Adipose tissue (tissue), 3 donors: ENCODE results near the gene IRF2BPL. TPM values are rescaled to one million over a fixed set of nuclear protein-coding genes. Genes with fewer than 3 reads are reported as not detected.

ENCODE experiments used
- H3K27ac ChIP-seq: one replicate; pipeline ENCODE4 v1.5.1; 2013; ENCODE audit warnings: low read depth, low read length
- WGBS, 3 donors: extraction: QIAGEN DNeasy Blood & Tissue Kit; methylation state at CpG; one replicate each; pipeline ENCODE4 v1.1.7; 2013; 5-methylcytosine and 5-hydroxymethylcytosine counted together
- polyA plus RNA-seq, 3 donors: library from polyadenylated mRNA; stranded (reverse); fragments of 200-250 nt; gene quantifications; one replicate each; pipeline ENCODE4 v1.2.3, GENCODE V29; 2013
- donor health status: healthy with polysubstance abuse.
- donor health status: Bipolar disorder and iron deficiency.
- donor health status: healthy.

The IRF2BPL gene
- polyA plus RNA-seq, 3 donors = 13.7 to 53.2 (median 27.3) TPM

- 74 to 90% (median 78%) methylated on average over 8 of the region's 8 CpGs for WGBS, 3 donors
- no peak overlapping the region for H3K27ac ChIP-seq
Observed at GRCh38 chr14:76975051-76975450, 53.5 kb downstream of the IRF2BPL start.

Other genes with a start within 250 kb of the IRF2BPL start
- gene ANGEL1, start 215.8 kb downstream of the IRF2BPL start, polyA plus RNA-seq = 10 to 100 TPM in 1 of 3 donors, 1 to 10 TPM in 2; 4.3 to 22.5 (median 6.9) TPM
- not detected for gene LRRC74A, start 202.3 kb downstream of the IRF2BPL start, polyA plus RNA-seq
- 1 to 10 TPM; 5.1 to 8.0 (median 7.7) TPM for gene CIPC, start 69.5 kb upstream of the IRF2BPL start, polyA plus RNA-seq
- under 1 TPM in 2 of 3 donors, not detected in 1; 0.02 to 0.04 TPM for gene ZDHHC22, start 113.1 kb upstream of the IRF2BPL start, polyA plus RNA-seq
- 1 to 10 TPM in 1 of 3 donors, under 1 TPM in 1, not detected in 1; 0.12 to 1.8 TPM for gene TMEM63C, start 153.1 kb upstream of the IRF2BPL start, polyA plus RNA-seq
- under 1 TPM in 1 of 3 donors, not detected in 2; 0.14 TPM for gene NGB, start 242.5 kb upstream of the IRF2BPL start, polyA plus RNA-seq